IPS-11a (cell line): ENCODE measurements around the gene CASKIN2.

ENCODE experiments used
- H3K4me3 ChIP-seq: one replicate; pipeline ENCODE4 v1.5.1; 2013; ENCODE audit warnings: low read depth, low read length, control low read depth

Gene CASKIN2

DNA sequence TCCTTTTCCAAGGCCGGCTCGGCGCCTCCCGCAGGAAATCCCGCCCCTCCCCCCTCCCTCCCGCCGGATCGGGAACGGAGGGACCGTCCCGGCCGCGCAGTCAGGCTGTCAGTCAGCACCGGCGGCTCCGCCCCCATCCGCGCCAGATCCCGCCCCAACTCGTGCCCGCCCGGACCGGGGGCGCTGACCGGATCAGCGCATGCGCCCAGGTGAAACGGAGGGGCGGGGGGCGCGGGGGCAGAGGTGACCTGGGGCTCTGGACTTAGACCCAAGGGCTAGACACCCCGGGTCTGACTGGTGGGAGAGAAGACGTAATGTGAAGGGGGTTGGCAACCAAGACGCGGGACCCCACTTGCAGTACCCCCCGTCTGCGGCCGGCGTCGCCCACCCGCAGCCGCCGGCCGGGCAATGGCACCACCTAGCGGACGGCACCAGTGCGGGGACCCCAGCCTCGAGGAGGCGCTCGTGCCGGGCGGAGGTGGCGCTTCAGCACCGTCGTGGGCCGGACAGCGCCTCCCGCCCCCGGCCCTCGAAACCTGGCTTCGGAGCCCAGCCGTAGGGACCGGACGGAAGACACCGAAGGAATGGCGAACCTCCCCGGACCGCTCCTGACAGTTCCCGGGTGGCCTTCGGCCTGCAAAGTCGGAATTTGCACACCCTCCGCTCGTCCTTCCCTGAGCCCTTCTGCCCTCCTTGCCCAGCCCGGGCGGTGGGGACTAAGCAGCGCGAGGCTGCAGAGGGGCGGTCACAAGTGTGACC is at the start of gene CASKIN2:
CASKIN2 (minus strand) TSS at position 42 of the 759 bp plus-strand sequence. CDS start 1,733 bp downstream, outside the sequence.
- H3K4me3 ChIP-seq, result peak within 1 kb of the TSS; percentile 74

DNA sequence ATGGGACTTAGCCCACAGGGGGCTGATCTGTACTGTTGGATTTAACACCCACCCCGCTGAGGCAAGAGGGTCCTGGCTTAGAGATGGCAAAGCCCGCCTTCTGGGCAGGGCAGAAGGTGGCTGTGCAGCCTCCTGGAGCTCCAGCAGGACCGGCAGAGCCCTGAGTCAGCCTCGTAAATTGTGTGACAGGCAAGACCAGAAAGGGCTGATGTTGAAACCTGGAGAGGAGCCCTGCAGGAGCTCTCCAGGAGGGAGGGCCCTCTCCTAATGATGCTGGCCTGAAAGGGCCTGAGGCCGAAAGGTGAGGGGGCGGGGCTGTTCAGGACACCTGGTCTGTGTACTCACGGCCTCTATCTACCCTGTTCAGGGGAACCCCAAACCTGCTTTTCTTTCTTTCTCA is 49.7 kb upstream of the CASKIN2 start:
- no peak overlapping the region for H3K4me3 ChIP-seq

GRCh38 chr17:75564195-75564594 is 48.9 kb upstream of the CASKIN2 start:
- H3K4me3 ChIP-seq, result no peak overlapping the region

DNA sequence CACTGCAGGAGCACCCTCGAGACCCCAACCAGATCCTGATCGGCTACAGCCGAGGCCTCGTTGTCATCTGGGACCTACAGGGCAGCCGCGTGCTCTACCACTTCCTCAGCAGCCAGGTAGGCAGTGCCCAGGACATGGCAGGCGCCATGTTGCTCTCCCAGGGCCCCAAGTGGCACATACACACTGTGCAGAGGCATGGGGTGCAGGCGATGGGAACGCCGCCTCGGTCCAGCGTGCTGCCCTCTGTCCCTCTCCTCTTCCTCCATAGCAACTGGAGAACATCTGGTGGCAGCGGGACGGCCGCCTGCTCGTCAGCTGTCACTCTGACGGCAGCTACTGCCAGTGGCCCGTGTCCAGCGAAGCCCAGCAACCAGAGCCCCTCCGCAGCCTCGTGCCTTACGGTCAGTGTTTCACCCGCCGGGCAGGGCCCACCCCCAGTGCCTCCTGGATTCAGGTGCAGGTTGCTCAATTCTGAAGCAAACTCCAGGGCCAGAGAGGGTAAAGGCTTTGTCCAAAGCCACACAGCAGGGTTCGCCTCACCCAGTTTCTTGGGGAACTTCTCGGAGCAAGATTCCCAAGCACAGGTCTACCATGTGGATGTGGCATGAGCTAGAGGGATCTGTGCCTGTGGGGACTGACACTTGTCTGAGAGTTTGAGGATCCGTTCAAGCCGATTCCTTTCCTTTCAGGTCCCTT is 47.9 kb upstream of the CASKIN2 start:
- H3K4me3 ChIP-seq, result no peak overlapping the region

GRCh38 chr17:75561927-75562603 is 46.7 kb upstream of the CASKIN2 start:
- no peak overlapping the region for H3K4me3 ChIP-seq

DNA sequence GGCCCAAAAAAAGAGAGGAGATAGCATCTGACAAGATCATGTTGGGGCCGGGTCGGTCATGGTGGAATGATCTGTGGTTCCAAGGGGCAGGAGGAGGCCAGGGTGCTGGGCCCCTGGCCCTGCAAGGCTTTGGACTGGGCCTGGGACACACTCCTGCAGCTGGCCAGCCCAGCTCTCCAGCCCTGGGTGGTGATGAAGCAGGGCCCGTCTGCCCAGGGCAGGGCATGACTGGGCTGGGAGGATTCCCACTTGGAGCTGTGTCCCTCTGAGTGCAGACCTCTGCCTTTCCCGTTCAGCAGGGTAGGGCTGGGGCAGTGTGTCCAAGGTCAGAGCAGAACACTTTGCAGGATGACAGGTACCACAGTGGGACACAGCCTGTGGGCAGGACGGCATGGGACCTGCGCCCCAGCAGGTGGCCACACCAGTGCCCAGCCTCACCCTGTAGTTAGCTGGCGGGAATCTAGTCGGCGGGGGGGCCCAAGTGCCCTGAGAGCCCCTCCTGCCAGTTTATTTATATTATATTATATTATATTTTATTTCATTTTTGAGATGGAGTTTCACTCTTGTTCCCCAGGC is 44.7 kb upstream of the CASKIN2 start:
- no peak overlapping the region for H3K4me3 ChIP-seq

- no peak overlapping the region for H3K4me3 ChIP-seq
Observed at GRCh38 chr17:75558666-75559530, 43.6 kb upstream of the CASKIN2 start.

GRCh38 chr17:75557852-75558665 is 42.7 kb upstream of the CASKIN2 start:
- no peak overlapping the region for H3K4me3 ChIP-seq

GRCh38 chr17:75557075-75557851 is 41.9 kb upstream of the CASKIN2 start:
- no peak overlapping the region for H3K4me3 ChIP-seq

- H3K4me3 ChIP-seq, result no peak overlapping the region
Observed at GRCh38 chr17:75555679-75556153, 40.4 kb upstream of the CASKIN2 start.

DNA sequence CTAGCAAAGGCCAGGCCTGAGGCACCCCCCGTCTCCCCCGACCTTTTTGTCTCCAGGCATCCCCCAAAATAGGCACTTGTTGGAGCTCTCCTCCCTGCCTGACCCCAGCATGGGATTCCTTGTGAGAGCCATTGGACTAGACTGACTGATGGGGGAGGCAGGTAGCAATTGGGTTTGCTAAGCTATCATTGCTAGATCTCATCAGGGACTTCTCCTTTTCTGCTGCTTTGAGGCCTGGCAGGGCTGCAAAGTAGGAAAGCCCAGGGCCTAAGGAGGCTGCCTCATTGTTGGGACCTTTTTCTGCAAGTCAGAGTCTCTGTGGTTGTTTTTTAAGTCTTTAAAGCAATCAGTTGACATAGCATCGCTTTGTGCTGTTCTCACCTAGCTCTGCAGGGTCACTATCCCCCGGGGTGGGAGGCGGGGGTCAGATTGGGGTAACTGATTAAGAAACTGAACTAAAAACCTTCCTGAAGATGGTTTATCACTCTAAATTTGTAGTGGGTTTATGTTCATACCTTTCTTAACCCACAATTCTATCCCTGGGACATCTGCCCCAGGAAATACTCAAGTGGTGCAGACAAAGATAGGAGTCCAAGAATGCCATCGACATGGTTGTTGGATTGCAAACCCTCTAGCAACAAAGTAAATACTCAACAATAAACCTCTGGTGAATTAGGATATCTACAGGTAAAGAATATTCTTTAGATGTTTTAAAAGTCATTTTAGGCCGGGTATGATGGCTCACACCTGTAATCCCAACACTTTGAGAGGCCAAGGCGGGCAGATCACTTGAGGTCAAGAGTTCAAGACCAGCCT is 38.2 kb upstream of the CASKIN2 start:
- no peak overlapping the region for H3K4me3 ChIP-seq

DNA sequence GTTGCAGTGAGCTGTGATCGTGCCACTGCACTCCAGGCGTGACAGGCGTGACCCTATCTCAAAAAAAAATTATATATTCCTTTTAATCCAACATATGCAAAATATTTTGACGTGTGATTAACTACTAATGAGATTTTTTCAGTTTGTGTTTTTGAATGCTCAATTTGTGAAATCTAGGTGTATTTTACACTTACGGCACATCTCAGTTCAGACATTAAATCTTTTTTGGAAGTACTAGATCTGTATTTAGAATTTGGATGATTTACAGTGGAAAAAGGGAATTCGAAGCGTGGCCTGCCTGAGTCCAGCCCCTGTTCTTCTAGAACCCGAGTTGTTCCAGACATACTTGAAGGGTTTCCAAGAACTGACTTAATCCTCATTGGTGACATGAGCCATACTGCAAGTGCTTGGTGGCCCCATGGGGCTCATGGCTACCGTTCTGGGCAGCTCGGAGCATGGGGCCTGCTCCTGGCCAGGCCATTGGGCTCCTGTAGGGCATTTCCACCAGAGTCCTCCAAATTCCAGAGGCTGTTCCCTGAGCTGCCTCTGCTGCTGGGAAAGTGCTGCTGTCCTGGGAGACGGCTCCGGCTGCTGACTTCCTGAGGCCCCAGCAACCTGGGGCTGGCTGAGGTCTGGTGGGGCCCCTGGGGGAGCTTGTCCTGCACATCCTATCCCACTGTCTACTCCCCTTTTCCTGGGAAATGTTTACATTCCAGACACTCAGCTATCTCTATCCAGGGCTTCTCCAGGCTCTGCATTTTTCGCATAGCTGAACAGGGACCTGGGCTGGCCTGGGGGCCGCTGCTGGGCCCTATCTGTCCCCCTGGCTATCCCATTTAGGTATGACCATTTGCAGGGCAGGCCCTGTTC is 37.3 kb upstream of the CASKIN2 start:
- H3K4me3 ChIP-seq, result no peak overlapping the region

DNA sequence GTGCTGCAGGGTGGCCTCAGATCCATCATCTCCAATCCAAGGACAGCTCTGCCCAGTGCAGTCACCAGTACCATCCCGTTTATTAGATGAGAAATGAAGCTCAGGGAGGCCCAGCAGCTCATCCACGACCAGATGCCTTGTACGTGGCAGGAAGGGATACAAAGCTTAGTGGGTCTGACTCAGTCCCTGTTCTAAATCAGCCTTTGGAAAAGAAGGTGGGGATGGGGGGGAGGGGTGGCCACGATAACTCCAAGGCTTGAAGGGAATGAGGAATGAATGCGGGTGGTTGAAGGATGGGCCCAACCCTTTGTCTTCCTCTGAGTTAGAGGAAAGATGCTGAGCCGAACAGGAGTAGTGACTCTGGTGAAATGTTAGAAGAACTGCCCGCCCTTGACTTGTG is 35.9 kb upstream of the CASKIN2 start:
- no peak overlapping the region for H3K4me3 ChIP-seq

DNA sequence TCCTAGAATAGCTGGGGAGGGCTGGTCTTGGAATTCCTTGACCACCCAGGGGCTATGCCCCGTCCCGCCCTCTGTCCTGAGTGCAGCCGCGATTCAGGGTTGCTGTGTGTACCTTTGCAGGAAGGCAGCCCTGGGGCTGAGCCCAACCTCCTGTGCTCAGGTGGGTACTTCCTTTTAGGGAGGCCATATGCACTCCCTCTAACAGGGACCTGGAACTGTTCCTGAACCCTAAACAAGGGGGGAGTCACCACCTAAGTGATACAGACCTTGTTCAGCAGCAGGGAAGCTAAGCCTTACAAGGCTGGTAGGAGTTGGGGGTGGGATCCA is 34.8 kb upstream of the CASKIN2 start:
- H3K4me3 ChIP-seq, result no peak overlapping the region

- H3K4me3 ChIP-seq, result peak overlapping the region; percentile 13
Observed at GRCh38 chr17:75549246-75550138, 34.2 kb upstream of the CASKIN2 start.

- no peak overlapping the region for H3K4me3 ChIP-seq
Observed at GRCh38 chr17:75548813-75549212, 33.5 kb upstream of the CASKIN2 start.
